Measurements from ENCODE around the gene MAD2L1BP. TPM values are rescaled to one million over a fixed set of nuclear protein-coding genes. Genes with fewer than 3 reads are reported as not detected.

Gene MAD2L1BP
- total and polyA plus RNA-seq, 2 of the 13 experiments (the other 11 are each of a cell fraction or from before 2014, with no cell fraction given): 54.2 to 55.5 TPM

- TF ChIP-seq ZIK1 (CRISPR knock-in tag; IDR thresholded peaks at IDR 0.05; ENCODE audit: borderline replicate concordance, low read depth) (no peak; the same call in 1 of the 2 replicates), RAD21 (CRISPR knock-in tag; IDR thresholded peaks at IDR 0.05) (peak; percentile 71; the same call in 1 of the 2 replicates), ZNF891 (CRISPR knock-in tag; IDR thresholded peaks at IDR 0.05) (peak; percentile 76; the same call in 1 of the 2 replicates), ZNF317 (CRISPR knock-in tag; IDR thresholded peaks at IDR 0.05) (no peak; the same call in none of the 2 replicates), TCF7 (IDR thresholded peaks at IDR 0.05; ENCODE audit: low read depth) (peak; percentile 14; the same call in 1 of the 2 replicates), POLR2G (IDR thresholded peaks at IDR 0.05; ENCODE audit: low read depth, low read length) (peak; percentile 73), SOX13 (IDR thresholded peaks at IDR 0.05) (no peak), SOX13 (CRISPR knock-in tag; conservative IDR thresholded peaks at IDR 0.05 in 1 of 2, IDR thresholded peaks at IDR 0.05 in 1 of 2) (peak in 1 of 2 experiments; percentile 28; a peak in 1 of 4 replicates), ZKSCAN5 (CRISPR knock-in tag; IDR thresholded peaks at IDR 0.05) (0 out of 2 replicates have a peak, but pooled peaks have one; percentile 41), PRDM10 (CRISPR knock-in tag; IDR thresholded peaks at IDR 0.05; ENCODE audit: low read depth) (no peak; the same call in 1 of the 2 replicates), ZMYM4 (CRISPR knock-in tag; IDR thresholded peaks at IDR 0.05) (peak; percentile 42; the same call in 1 of the 2 replicates), MTA1 (CRISPR knock-in tag; IDR thresholded peaks at IDR 0.05; ENCODE audit: borderline replicate concordance) (peak; percentile 75; the same call in 1 of the 2 replicates), FOXO1 (CRISPR knock-in tag; IDR thresholded peaks at IDR 0.05) (peak; percentile 49; the same call in 1 of the 2 replicates), NFATC3 (CRISPR knock-in tag; IDR thresholded peaks at IDR 0.05) (no peak), ZFYVE20 (CRISPR knock-in tag; IDR thresholded peaks at IDR 0.05; ENCODE audit: borderline replicate concordance, low read depth) (0 out of 2 replicates have a peak, but pooled peaks have one; percentile 85), ZNF720 (CRISPR knock-in tag; IDR thresholded peaks at IDR 0.05) (no peak), ZNF557 (CRISPR knock-in tag; IDR thresholded peaks at IDR 0.05) (0 out of 2 replicates have a peak, but pooled peaks have one; percentile 80), TMF1 (CRISPR knock-in tag; IDR thresholded peaks at IDR 0.05; ENCODE audit: low read depth) (peak; percentile 69; the same call in 1 of the 2 replicates), ZC3H4 (CRISPR knock-in tag; IDR thresholded peaks at IDR 0.05; ENCODE audit: borderline replicate concordance) (no peak), ZBTB20 (CRISPR knock-in tag; IDR thresholded peaks at IDR 0.05; ENCODE audit: borderline replicate concordance, low read depth) (peak; percentile 70; the same call in 1 of the 2 replicates)
- TF ChIP-seq, protein P1, sequence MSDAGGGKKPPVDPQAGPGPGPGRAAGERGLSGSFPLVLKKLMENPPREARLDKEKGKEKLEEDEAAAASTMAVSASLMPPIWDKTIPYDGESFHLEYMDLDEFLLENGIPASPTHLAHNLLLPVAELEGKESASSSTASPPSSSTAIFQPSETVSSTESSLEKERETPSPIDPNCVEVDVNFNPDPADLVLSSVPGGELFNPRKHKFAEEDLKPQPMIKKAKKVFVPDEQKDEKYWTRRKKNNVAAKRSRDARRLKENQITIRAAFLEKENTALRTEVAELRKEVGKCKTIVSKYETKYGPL (CRISPR knock-in tag; IDR thresholded peaks at IDR 0.05): no peak
- TF ChIP-seq, protein P2, sequence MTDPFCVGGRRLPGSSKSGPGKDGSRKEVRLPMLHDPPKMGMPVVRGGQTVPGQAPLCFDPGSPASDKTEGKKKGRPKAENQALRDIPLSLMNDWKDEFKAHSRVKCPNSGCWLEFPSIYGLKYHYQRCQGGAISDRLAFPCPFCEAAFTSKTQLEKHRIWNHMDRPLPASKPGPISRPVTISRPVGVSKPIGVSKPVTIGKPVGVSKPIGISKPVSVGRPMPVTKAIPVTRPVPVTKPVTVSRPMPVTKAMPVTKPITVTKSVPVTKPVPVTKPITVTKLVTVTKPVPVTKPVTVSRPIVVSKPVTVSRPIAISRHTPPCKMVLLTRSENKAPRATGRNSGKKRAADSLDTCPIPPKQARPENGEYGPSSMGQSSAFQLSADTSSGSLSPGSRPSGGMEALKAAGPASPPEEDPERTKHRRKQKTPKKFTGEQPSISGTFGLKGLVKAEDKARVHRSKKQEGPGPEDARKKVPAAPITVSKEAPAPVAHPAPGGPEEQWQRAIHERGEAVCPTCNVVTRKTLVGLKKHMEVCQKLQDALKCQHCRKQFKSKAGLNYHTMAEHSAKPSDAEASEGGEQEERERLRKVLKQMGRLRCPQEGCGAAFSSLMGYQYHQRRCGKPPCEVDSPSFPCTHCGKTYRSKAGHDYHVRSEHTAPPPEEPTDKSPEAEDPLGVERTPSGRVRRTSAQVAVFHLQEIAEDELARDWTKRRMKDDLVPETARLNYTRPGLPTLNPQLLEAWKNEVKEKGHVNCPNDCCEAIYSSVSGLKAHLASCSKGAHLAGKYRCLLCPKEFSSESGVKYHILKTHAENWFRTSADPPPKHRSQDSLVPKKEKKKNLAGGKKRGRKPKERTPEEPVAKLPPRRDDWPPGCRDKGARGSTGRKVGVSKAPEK (CRISPR knock-in tag; IDR thresholded peaks at IDR 0.05; ENCODE audit: borderline replicate concordance): 0 out of 2 replicates have a peak, but pooled peaks have one; percentile 83
Observed at GRCh38 chr6:43668151-43669028, 32.8 kb downstream of the MAD2L1BP start (continued).
